HepG2 (cell line): Measurements from ENCODE around the gene FCHO1. TPM values are rescaled to one million over a fixed set of nuclear protein-coding genes. Genes with fewer than 3 reads are reported as not detected.

Source experiments
- ADNP ChIP-seq: sonication (generic); formaldehyde crosslinking; IDR thresholded peaks from 2 replicates; pipeline ENCODE4 v1.4.0; 2020; ENCODE audit warnings: missing genetic modification reagents
- EEA1 ChIP-seq: sonication (generic); formaldehyde crosslinking; IDR thresholded peaks from 2 replicates; pipeline ENCODE4 v1.5.1; 2020; ENCODE audit warnings: mild to moderate bottlenecking, missing genetic modification reagents, borderline replicate concordance
- FIP1L1 ChIP-seq: fragments of 200-400 bp; formaldehyde crosslinking; IDR thresholded peaks from 2 replicates; pipeline ENCODE4 v1.6.1; 2018; ENCODE audit warnings: low read depth, mild to moderate bottlenecking, low read length, moderate library complexity, borderline replicate concordance; ENCODE audit not compliant: insufficient read depth
- MTA1 ChIP-seq: sonication (generic); formaldehyde crosslinking; IDR thresholded peaks from 2 replicates; pipeline ENCODE4 v1.4.0; 2020; ENCODE audit warnings: missing genetic modification reagents, mild to moderate bottlenecking, borderline replicate concordance
- NFATC3 ChIP-seq: sonication (generic); formaldehyde crosslinking; IDR thresholded peaks from 2 replicates; pipeline ENCODE4 v1.5.1; 2020; ENCODE audit warnings: mild to moderate bottlenecking, missing genetic modification reagents
- NONO ChIP-seq, 2 experiments: fragments of 450-650 bp in 1 of 2; sonication (generic) in 1 of 2; formaldehyde crosslinking in 1 of 2; IDR thresholded peaks in 1 of 2; conservative IDR thresholded peaks in 1 of 2; 2 replicates each; pipeline versions ENCODE4 v1.6.1 to v1.8.0; 2017 to 2022; ENCODE audit warnings: mild to moderate bottlenecking in 1 of 2, missing genetic modification reagents in 1 of 2, moderate library complexity in 1 of 2
- RAD51 ChIP-seq: fragments of 450-650 bp; IDR thresholded peaks from 2 replicates; pipeline ENCODE4 v1.6.1; 2016; ENCODE audit warnings: borderline replicate concordance
- SAFB2 ChIP-seq: sonication (generic); formaldehyde crosslinking; IDR thresholded peaks from 2 replicates; pipeline ENCODE4 v1.5.1; 2020; ENCODE audit warnings: missing genetic modification reagents, low read depth, mild to moderate bottlenecking, borderline replicate concordance
- SALL2 ChIP-seq: sonication (generic); formaldehyde crosslinking; IDR thresholded peaks from 2 replicates; pipeline ENCODE4 v1.8.1; 2023; ENCODE audit warnings: mild to moderate bottlenecking, missing genetic modification reagents, inconsistent platforms
- SOX13 ChIP-seq, 3 experiments: fragments of 450-650 bp in 1 of 3; sonication (generic) in 1 of 3; formaldehyde crosslinking in 1 of 3; IDR thresholded peaks in 2 of 3; conservative IDR thresholded peaks in 1 of 3; 2 replicates each; pipeline versions ENCODE4 v1.5.0 to v1.6.1; 2016 to 2020; ENCODE audit warnings: antibody characterized with exemption in 1 of 3, mild to moderate bottlenecking in 1 of 3, missing compliant biosample characterization in 1 of 3, missing genetic modification reagents in 1 of 3, moderate library complexity in 1 of 3
- TRIM24 ChIP-seq: sonication (generic); formaldehyde crosslinking; IDR thresholded peaks from 2 replicates; pipeline ENCODE4 v1.8.0; 2022; ENCODE audit warnings: mild to moderate bottlenecking, missing genetic modification reagents
- XRCC5 ChIP-seq: fragments of 200-400 bp; formaldehyde crosslinking; optimal IDR thresholded peaks from 2 replicates; pipeline ENCODE3; 2017; ENCODE audit warnings: mild to moderate bottlenecking, low read length
- ZBTB2 ChIP-seq: sonication (generic); formaldehyde crosslinking; IDR thresholded peaks from 2 replicates; pipeline ENCODE4 v1.8.0; 2022; ENCODE audit warnings: low read depth, missing genetic modification reagents
- ZBTB39 ChIP-seq: sonication (generic); formaldehyde crosslinking; IDR thresholded peaks from 2 replicates; pipeline ENCODE4 v1.5.0; 2020; ENCODE audit warnings: missing genetic modification reagents
- ZBTB4 ChIP-seq: sonication (generic); formaldehyde crosslinking; IDR thresholded peaks from 2 replicates; pipeline ENCODE4 v1.4.0; 2020; ENCODE audit warnings: missing genetic modification reagents, mild to moderate bottlenecking, borderline replicate concordance
- ZNF547 ChIP-seq: sonication (generic); formaldehyde crosslinking; IDR thresholded peaks from 2 replicates; pipeline ENCODE4 v1.5.1; 2020; ENCODE audit warnings: mild to moderate bottlenecking, missing genetic modification reagents
- ZNF557 ChIP-seq: sonication (generic); formaldehyde crosslinking; IDR thresholded peaks from 2 replicates; pipeline ENCODE4 v1.4.0; 2020; ENCODE audit warnings: missing genetic modification reagents
- ZNF816 ChIP-seq: sonication (generic); formaldehyde crosslinking; IDR thresholded peaks from 2 replicates; pipeline ENCODE4 v1.8.0; 2022; ENCODE audit warnings: missing genetic modification reagents, mild to moderate bottlenecking, borderline replicate concordance
- ZNF83 ChIP-seq: sonication (generic); formaldehyde crosslinking; IDR thresholded peaks from 2 replicates; pipeline ENCODE4 v1.4.0; 2020; ENCODE audit warnings: missing genetic modification reagents, mild to moderate bottlenecking, borderline replicate concordance
- polyA plus RNA-seq, 8 experiments: library from polyadenylated mRNA; depleted of rRNA in 3 of 8; stranded (reverse) in 7 of 8; unstranded in 1 of 8; fragments of >200 nt; fragmentation: Illumina TruSeq in 4 of 8; extraction: Trizol in 4 of 8; gene quantifications; 2 replicates each; pipeline versions ENCODE4 v1.2.1 to v1.2.3, GENCODE V29; 2011 to 2016; ENCODE audit warnings: low read depth in 4 of 8, missing spikeins in 1 of 8, mixed read lengths in 1 of 8; ENCODE audit not compliant: insufficient read depth in 1 of 8
- total RNA-seq, 5 experiments: library from RNA; depleted of rRNA; stranded (reverse); fragments of >200 nt; fragmentation: Illumina TruSeq; extraction: Trizol; gene quantifications; 2 replicates each; pipeline ENCODE4 v1.2.3, GENCODE V29; 2016; ENCODE audit warnings: low read depth in 1 of 5

FCHO1 gene
- total and polyA plus RNA-seq, 2 of the 13 experiments (the other 11 are each of a cell fraction or from before 2014, with no cell fraction given), result 1.3 to 3.1 TPM

DNA sequence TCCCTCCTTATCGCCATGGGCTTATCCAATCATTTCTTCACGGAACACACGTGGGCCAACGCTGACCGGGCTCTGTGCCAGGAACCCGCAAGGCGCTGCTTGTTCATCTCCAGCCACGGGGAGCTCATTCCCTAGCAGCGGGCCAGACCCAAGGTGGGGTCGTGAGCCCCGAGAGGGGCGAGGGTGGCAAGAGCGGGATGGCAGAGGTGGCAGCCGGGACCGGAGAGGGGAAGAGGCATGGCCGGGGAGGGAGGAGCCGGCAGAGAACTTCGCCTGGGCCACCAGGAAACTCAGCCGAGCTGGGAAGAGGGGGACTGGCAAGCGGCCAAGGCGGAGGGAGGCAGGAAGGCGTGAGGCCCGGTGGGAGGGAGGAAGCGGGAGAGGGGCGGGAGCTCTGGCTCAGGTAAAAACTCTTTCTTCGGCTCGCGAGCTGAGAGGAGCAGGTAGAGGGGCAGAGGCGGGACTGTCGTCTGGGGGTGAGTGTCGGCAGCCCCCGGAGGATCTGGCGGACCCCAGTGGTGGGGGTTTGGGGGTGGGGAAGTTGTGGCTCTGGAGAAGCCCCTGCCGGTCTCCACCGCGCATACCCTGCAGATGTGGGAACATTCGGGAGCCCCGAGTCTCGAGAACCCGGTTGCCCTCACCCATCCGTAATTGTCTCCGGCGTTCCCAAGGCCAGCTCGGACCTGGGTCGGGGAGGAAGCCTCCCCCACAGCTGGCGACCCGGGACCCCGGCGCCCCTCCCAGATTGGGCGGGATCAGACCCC is 43.6 kb downstream of the FCHO1 start, which contains the start of gene B3GNT3 (continued):
- TF ChIP-seq ZBTB39 (CRISPR knock-in tag) (no peak), EEA1 (no peak), FIP1L1 (no peak), ZNF83 (CRISPR knock-in tag) (no peak), NFATC3 (CRISPR knock-in tag) (no peak), ADNP (CRISPR knock-in tag) (peak; percentile 68; the same call in 1 of the 2 replicates), ZBTB4 (CRISPR knock-in tag) (no peak), ZNF547 (peak; percentile 49; the same call in 1 of the 2 replicates), NONO (IDR thresholded peaks at IDR 0.05) (no peak), NONO (CRISPR knock-in tag; conservative IDR thresholded peaks at IDR 0.05) (0 out of 2 replicates have a peak, but pooled peaks have one; percentile 19), ZNF816 (CRISPR knock-in tag) (no peak), RAD51 (no peak), SOX13 (IDR thresholded peaks at IDR 0.05) (no peak), SOX13 (CRISPR knock-in tag; conservative IDR thresholded peaks at IDR 0.05 in 1 of 2, IDR thresholded peaks at IDR 0.05 in 1 of 2) (peak in 1 of 2 experiments; percentile 12; a peak in 1 of 4 replicates), SAFB2 (CRISPR knock-in tag) (no peak), XRCC5 (peak; percentile 40), SALL2 (CRISPR knock-in tag) (peak; percentile 35; the same call in 1 of the 2 replicates), ZBTB2 (no peak), ZNF557 (CRISPR knock-in tag) (no peak), MTA1 (CRISPR knock-in tag) (no peak), TRIM24 (CRISPR knock-in tag) (no peak)
